Left cardiac atrium (tissue), 4 donors: ENCODE results near the gene CACNA1A. TPM values are rescaled to one million over a fixed set of nuclear protein-coding genes. Genes with fewer than 3 reads are reported as not detected.
"Not testable (repeated sequence)": the region's sequence is repeated elsewhere in the genome, so short reads cannot be mapped to it uniquely, and the experiment has no call there.

Experiments used
- ATAC-seq, 2 donors: fragments of 200-7000 bp; cut with Tn5 transposase; one replicate each; pipeline ENCODE4 v1.9.1; 2020; ENCODE audit warnings: mild to moderate bottlenecking in 2 of 2, moderate library complexity in 2 of 2
- DNase-seq: peaks from one replicate; pipeline ENCODE4 v3.0.0-alpha.2; 2020
- intact Hi-C, 2 donors: fragments of 100-400 bp; cut with DNase I; formaldehyde crosslinking; loops; one replicate each; pipeline versions ENCODE4 v1.14.1 to v1.15.1; 2022 to 2023
- total RNA-seq, 2 donors: library from RNA; stranded (reverse); fragmentation: NEBNext Ultra II Directional; extraction: Animal tissue kit (Norgen Biotek cat#: 25700); gene quantifications; one replicate each; pipeline ENCODE4 v1.2.1, GENCODE V29; 2021
- donor health status: DM: no; HTN: yes; CAD: no.
- donor health status: DM: no; HTN: yes; CAD: no; lungs with severe emphysema.
- donor health status: DM: yes; HTN: yes; CAD: no.
- donor health status: Dilated cardiomyopathy.

The CACNA1A gene
- total RNA-seq, 2 donors from 2014 or later: 0.39 to 0.41 TPM

DNA sequence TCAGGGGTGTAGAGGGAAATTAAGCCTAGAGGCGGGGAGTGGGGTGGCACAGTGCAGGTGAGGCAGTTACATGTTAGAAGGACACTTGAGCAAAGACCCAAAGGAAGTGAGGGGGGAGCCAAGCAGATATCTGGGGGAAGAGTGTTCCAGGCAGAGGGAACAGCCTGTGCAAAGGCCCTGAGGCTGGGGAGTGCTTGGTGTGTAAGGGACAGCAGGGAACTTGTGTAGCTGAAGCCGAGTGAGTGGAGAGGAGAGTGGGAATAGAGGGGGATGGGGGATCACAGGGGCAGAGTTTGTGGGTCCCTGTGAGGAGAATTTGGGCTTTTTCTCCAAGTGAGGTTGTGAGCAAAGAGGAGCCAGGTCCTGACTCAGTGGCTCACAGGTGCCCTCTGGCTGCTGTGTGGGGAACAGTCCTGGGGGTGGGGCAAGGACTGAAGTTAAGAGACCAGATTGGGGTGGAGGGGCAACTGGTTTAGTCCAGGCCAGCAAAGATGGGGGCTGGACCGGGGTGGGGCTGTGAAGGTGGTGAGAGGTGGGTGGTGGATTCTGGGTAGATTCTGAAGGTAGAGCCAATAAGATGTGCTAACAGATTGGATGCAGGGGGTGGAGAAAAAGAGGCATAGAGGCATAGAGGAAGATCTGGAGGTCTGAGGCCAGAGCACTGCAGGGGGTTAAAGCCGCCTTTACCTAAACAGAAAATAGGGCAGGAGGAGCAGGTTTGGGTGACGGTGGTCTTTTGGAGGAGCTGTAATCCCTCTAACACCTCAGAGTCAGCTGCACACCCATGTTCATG, 75.3 kb downstream of the CACNA1A start:
- ATAC-seq: no peak
- intact Hi-C loops: no loop called here
- peak; percentile 29 for DNase-seq

DNA sequence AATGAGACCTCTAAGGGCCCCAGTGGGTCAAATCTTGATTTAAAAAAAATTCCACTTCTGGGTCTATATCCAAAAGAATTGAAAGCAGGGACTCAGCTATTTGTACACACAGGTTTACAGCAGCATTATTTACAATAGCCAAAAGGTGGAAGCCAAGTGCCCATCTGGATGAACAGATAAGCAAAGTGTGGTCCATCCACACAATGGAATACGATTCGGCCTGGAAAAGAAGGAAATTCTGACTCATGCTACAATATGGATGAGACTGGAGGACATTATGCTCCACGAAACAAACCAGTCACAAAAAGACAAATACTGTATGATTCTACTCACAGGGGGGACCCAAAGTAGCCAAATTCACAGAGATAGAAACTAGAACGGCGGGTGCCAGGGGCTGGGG, 76.7 kb downstream of the CACNA1A start:
- ATAC-seq (no peak), DNase-seq (no peak)
- intact Hi-C loops: loop anchor here in 1 of 2 donors (5.0 kb wide), 1 partner anchor 152 kb away; no protein-coding TSS in a partner anchor

DNA sequence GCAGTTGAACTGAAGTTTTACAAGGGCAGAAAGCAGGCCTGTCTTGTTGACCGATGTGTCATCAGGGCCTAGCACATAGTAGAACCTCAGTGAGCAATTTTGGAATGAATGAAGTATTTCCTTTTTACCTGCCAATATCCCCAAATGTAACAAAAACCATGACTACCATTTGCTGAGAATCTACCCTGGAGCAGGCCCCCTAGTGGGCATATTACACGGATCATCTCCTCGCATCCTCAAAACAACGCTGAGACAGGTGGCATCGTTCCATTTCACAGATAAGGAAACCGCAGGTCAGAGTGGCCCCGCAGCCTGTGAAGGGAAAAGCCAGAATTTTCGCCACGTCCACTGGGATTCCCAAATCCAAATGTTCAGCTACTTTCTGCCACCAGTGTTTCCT, 77.9 kb downstream of the CACNA1A start:
- no peak for ATAC-seq
- intact Hi-C loops: loop anchor here in 1 of 2 donors (5.0 kb wide), 1 partner anchor 151 kb away; no protein-coding TSS in a partner anchor

DNA sequence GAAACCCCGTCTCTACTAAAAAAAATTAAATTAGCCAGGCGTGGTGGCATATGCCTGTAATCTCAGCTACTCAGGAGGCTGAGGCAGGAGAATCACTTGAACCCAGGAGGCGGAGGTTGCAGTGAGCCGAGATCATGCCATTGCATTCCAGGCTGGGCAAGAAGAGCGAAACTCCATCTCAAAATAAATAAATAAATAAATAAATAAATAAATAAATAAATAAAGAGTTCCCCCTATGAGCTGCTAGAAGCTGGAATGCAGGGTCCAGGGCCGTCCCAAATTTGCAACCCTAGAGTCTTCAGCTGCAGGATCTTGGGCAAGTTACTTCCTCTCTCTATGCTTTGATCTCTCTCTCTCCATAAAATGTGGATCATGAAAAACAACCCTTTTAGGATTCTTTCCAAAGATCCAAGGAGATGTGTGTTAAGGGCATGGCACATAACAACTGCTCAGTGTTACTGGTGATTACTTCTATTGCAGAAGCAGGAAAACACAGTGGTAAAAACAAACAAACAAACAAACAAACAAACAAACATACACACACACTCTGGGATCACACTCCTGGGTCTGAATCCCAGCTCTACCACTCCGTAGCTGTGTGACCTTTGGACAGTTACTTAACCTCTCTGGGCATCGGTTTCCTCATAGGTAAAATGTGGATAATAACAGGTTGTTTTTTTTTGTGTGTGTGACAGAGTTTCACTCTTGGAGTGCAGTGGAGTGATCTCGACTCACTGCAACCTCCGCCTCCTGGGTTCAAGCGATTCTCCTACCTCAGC, 78.8 kb downstream of the CACNA1A start:
- intact Hi-C loops: loop anchor here in 1 of 2 donors (5.0 kb wide), 1 partner anchor 150 kb away; no protein-coding TSS in a partner anchor
- ATAC-seq (no peak), DNase-seq (no peak)

More for the DNA sequence above, 77.9 kb downstream of the CACNA1A start:
- no peak for DNase-seq

DNA sequence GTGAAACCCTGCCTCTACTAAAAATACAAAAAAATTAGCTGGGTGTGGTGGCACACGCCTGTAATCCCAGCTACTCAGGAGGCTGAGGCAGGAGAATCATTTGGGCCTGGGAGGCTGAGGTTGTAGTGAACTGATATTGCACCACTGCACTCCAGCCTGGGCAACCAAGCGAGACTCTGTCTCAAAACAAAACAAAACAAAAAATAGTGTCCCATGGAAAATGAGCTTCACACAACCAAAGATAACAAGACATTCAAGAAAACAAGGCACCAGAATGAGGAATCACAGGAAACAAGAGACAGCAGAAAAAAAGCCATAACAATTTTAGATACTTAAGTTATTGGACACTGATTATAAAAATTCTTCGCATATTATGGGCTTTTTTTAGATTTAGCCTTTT, 80.4 kb downstream of the CACNA1A start:
- DNase-seq, ATAC-seq: not testable (repeated sequence)
- intact Hi-C loops: loop anchor here in 1 of 2 donors (5.0 kb wide), 1 partner anchor 149 kb away; no protein-coding TSS in a partner anchor

DNA sequence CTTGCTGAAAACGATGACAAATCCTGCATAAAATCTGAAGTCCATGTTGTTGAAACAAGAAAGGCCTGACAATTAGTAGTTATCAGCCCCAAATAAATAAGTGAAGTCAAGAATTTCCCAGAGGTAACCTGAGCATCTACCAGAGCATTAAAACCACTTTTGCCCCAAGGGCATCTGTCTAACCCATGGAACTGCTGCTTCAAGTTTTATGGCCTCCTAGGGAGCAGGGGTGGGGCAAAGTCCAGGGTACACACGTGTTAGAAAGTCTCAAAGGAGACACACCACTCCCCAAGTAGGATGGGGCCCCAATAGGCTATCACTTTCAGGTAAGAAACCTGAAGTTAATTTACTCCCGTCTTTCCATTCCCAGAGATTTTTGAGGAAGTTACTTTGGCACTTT, 81.1 kb downstream of the CACNA1A start:
- intact Hi-C loops: loop anchor here in 1 of 2 donors (5.0 kb wide), 1 partner anchor 148 kb away; no protein-coding TSS in a partner anchor
- DNase-seq (no peak), ATAC-seq (no peak)

DNA sequence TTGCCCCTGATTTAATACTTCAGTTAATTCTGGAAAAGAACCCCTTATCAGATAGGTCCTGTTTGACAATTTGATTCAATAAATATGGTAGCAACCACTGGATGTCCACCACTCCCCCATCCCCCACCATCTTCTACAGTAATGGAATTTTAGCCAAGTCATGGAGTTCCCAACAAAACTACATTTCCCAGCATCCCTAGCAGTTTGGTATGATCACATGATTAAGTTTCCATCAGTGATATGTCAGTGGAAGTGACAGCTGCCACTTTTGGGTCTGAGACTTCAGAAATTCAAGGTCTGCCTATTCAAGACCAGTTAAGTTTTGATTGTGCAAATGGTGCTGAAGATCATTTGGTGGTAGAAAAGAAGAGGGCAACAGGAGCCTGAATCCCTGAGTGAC, 85.5 kb downstream of the CACNA1A start:
- ATAC-seq (no peak), DNase-seq (no peak)
- intact Hi-C loops: no loop called here

DNA sequence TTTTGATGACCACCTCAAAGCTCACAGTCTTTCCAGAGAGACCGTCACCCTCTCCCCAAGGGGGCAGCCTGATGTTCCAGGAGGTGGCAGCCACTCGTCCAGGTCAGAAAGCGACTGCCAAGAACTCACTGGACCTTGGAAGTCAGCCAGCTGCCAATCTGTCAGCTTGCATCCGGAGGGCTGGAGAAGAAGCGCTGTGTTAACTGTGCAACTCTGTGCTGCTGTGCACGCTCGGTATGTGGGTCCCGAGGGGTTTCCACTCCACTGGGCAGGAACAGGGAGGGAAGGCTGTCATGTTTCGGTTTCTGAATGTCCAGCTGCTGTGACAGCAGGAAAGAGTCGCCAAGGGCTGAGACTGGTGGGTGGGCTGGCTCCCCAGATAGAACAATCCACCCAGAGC, 89.2 kb downstream of the CACNA1A start:
- DNase-seq: peak; percentile 32
- intact Hi-C loops: no loop called here
- ATAC-seq: no peak

DNA sequence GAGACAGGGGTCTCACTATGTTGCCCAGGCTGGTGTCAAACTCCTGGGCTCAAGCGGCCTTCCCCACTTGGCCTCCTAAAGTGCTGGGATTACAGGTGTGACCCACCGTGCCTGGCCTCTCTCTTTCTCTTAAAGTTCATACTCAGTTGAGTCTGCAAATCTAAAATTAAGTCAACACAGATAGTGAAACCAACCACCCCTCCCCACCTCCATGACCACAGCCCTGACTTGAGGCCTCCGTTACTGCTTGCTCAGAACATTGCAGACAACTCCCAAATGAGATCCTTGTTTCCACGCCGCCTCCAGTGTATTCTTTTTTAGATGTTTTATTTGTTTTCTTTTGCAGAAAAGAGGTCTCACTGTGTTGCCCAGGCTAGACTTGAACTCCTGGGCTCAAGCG, 94.4 kb downstream of the CACNA1A start:
- DNase-seq (no peak), ATAC-seq (no peak)
- intact Hi-C loops: no loop called here

DNA sequence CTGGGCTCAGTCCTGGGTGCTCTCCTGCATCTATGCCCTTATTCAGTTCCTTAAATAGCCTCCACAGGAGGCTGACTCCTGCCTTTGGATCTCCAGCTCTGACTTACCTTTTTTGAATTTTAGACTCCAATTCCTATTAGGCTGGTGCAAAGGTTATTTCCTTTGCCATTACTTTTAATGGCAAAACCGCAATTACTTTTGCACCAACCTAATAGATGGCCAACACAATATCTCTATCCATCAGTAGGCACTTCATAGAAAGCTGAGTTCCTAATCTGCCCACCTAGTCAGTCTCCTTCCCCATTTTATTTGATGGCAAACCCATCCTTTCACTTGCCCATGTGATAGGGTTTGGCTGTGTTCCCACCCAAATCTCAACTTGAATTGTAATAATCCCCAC, 95.3 kb downstream of the CACNA1A start:
- intact Hi-C loops: no loop called here
- ATAC-seq (no peak), DNase-seq (no peak)

DNA sequence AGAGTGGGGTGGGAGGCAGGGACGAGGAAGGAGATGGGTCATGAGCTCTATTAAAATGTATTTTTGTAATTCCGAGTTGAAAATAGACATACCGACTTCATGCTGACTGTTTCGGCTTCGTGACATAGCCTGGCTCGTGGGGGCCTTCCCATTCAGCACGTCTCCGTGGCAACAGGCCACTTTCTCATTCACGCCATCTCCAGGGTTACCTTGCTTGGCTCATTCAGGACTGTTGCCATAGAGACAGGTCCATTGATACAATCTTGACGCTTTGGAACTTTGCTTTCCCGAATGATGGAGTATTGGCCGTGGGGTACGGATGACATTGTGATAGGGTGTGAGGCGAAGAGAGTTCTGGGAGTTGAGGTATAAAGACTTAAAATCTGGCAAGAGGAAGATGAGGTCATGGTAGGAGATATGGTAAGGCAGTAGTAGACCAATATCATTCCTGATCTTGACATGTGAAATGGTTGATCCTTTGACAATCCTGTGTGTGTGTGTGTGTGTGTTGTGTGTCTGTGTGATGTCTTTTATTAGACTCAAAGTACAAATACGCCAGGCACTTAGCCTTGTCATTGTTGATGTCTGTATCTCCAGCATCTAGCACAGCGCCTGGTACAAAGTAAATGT, 97.3 kb downstream of the CACNA1A start:
- ATAC-seq: no peak
- intact Hi-C loops: no loop called here

DNA sequence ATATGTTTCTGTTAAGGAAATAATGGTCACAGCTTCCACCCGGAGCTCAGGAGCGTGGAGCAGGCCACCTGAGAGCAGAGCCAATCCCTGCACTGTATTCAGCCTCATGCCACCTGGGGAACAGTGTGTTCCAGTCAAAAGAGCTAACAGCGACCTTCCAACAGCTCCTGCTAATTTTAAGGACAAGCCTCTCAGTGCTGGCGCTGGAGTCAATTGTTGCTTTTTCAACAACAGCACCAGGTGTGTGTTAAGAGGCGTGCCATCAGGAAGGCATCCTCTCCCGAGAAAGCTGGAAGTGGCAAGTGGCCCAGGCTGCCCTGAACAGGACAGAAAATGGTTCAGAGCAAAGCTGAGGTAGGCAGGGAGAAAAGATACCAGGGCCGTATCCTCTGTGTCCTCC, 102.0 kb downstream of the CACNA1A start:
- intact Hi-C loops: no loop called here
- DNase-seq (no peak), ATAC-seq (no peak)

More for the DNA sequence above, 97.3 kb downstream of the CACNA1A start:
- DNase-seq: no peak

DNA sequence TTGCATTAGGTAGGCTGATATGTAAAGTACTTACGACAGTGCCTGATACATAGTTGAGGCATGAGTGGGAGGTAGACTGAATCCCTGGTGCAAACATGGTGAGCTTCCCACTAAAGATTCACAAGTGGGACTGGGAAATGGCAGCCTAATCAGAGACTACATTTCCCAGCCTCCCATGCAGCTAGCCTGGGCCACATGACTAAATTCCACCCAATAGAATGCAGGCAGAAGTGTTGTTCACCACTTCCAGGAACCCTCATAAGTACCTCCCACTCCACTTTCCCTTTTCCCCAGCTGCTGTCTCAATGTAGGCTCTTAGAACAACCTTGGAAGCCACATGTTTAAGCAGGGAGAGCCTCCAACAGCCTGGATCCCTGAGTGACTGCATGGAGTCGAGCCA, 104.9 kb downstream of the CACNA1A start:
- DNase-seq (no peak), ATAC-seq (no peak)
- intact Hi-C loops: no loop called here

DNA sequence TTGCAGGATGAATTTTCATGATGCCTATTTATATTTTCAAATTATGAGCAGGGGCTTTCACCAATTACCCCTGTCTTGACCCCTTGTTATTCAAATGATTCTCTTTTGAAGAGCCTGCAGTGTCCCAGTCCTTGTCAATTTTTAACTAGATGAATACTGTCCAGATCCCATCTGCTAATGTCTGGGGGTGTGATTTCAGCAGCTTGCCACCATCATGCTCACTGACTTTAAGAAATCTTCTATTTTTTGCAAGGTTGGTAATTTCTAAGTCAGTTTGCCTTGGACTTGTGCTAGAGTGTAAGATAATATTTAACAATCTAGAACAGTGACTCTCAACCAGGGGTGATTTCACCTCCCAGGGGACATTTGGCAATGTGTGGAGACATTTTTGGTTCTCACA, 106.0 kb downstream of the CACNA1A start:
- DNase-seq (no peak), ATAC-seq (no peak)
- intact Hi-C loops: no loop called here

DNA sequence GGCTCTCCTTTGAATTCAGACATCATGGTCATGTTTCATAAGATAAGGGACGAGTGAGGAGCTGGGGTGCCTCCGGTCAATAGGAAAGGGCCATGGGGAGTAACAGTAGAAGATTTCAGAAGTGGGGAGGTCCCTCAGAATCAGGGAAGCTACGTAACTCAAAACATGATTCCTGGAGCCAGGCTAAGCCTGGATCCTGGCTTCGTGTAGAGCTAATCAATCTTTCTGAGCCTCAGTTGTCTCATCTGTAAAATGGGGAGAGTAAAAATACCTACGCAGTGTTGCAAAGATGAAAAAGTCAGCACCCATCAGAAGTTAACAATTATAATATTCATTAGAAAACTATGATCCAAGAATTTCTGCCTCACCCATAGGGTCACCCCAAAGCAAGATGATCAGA, 106.5 kb downstream of the CACNA1A start:
- no peak for DNase-seq
- ATAC-seq: no peak
- intact Hi-C loops: no loop called here

DNA sequence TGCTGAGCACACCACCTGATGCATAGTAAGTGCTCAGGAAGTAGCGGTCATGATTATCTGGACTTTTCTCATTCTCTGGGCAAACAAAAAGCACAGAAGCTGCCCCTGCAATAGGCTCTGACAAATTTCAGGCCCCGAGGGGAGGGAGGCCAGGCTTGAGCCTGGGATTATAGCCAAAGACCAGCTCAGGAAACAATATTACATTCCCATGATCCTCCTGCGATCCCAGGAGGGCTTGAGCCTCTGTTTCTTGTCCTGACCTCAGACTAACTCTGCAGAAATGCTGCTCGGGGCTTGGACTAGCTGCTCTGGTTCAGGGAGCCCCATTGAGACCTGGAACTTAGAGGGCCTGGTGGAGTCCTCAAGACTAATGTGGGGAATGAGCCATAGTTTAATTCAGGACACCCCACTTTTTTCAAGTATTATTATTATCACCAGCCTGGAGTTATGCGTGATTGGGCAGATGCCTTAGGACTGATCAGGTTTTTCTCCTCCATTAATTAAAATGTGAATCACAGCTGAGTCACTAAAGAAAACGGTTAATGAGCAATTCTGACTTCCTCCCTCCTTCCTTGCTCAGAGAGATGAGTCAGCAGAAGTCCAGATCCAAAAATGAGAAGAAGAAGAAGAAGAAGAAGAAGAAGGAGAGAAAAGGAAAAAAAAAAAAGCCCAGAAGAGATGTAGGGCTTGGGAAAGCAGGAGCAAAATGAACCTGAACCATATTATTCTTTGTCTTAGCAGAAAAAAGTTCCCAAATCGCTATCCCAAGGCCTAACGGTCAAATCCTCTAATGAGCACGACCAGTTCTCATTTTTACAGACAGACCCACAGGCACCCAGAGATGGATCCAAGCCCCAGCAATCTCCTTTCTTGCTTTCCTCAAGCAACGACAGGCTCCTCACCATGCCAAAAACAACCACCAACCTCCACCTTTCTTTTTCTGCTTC, 107.2 kb downstream of the CACNA1A start:
- DNase-seq (no peak), ATAC-seq (peak; percentile 50 to 68)
- intact Hi-C loops: no loop called here

DNA sequence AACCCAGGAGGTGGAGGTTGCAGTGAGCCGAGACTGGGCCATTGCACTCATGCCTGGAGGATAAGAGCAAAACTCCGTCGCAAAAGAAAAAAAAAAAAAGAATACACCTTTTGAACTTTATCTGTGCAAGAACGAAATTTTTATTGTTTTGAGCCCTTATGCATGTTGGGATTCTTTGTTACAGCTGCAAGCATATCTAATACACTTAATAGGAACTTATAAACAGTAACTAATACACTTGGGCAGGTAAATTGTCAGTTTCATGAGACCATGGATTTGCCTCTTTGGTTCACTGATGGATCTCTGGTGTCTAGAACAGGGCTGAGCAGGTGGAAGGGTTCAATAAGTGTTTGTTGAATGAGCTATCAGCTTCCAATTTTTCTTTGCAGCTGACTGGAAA, 108.1 kb downstream of the CACNA1A start:
- intact Hi-C loops: no loop called here
- ATAC-seq (no peak), DNase-seq (no peak)

DNA sequence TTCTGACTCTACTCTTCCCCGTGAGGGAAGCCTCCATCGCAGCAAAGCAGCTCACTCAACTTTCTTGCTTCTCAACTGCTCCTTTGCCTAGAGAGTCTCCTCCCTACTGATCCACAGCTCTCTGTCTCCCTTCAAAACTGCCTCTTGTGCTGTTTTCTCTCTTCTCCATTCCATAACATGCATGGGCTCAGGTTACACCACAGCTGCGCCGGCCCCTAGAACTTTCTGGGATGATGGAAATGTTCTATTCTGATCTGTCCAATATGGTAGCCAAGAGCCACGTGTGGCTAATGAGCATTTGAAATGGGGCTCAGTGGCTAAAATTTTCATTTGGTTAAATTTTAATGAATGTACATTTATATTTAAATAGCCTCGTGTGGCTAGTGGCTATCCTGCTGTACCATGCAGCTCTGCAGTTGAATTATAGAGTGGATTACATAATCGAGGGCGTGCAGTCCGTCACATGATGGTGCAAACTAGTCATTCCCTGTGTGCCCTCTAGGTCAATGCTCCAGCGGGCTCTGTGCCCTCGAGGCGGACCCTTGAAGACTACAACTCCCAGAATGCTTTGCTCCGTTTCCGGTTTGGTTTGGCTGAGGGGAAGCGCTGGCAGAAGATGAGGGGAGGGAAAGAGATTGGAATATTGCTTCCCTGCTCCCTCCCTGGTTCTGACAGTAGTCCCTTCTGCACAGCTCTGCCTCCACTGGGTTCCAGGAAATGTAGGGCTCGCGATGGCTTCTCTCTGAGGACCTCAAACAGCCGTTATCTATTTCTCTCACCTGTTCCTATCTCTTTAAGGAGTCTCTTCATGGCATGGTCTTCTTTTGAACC, 109.8 kb downstream of the CACNA1A start:
- intact Hi-C loops: no loop called here
- DNase-seq (peak; percentile 57), ATAC-seq (peak; percentile 85 to 94)
